HepG2 (cell line): ENCODE results near the gene BUB1. TPM values are rescaled to one million over a fixed set of nuclear protein-coding genes. Genes with fewer than 3 reads are reported as not detected.

ENCODE experiments used
- ATM ChIP-seq: fragments of 450-650 bp; IDR thresholded peaks from 2 replicates; pipeline ENCODE4 v1.7.1; 2017; ENCODE audit warnings: mild to moderate bottlenecking, borderline replicate concordance
- BRF2 ChIP-seq: sonication (generic); formaldehyde crosslinking; IDR thresholded peaks from 2 replicates; pipeline ENCODE4 v1.8.1; 2022; ENCODE audit warnings: mild to moderate bottlenecking, missing genetic modification reagents
- FOXM1 ChIP-seq: sonication (generic); formaldehyde crosslinking; IDR thresholded peaks from 2 replicates; pipeline ENCODE4 v1.5.0; 2020; ENCODE audit warnings: missing genetic modification reagents
- GATAD2A ChIP-seq: IDR thresholded peaks from 2 replicates; pipeline ENCODE4 v1.6.1; 2016
- GTF3A ChIP-seq: sonication (generic); formaldehyde crosslinking; conservative IDR thresholded peaks from 2 replicates; pipeline ENCODE4 v1.4.0; 2020; ENCODE audit warnings: mild to moderate bottlenecking, missing genetic modification reagents
- KAT7 ChIP-seq: IDR thresholded peaks from 2 replicates; pipeline ENCODE4 v1.6.1; 2018; ENCODE audit warnings: borderline replicate concordance, missing compliant biosample characterization
- NFKB2 ChIP-seq: sonication (generic); formaldehyde crosslinking; IDR thresholded peaks from 2 replicates; pipeline ENCODE4 v1.4.0; 2020; ENCODE audit warnings: missing genetic modification reagents, borderline replicate concordance
- NFRKB ChIP-seq: fragments of 450-650 bp; IDR thresholded peaks from 2 replicates; pipeline ENCODE4 v1.6.1; 2017
- PLRG1 ChIP-seq: fragments of 450-650 bp; conservative IDR thresholded peaks from 2 replicates; pipeline ENCODE4 v1.6.1; 2016
- POGZ ChIP-seq: sonication (generic); formaldehyde crosslinking; IDR thresholded peaks from 2 replicates; pipeline ENCODE4 v1.4.0; 2020; ENCODE audit warnings: mild to moderate bottlenecking, missing genetic modification reagents
- RERE ChIP-seq: IDR thresholded peaks from 2 replicates; pipeline ENCODE4 v1.6.1; 2016; ENCODE audit warnings: low read depth, missing genetic modification reagents, missing compliant biosample characterization
- RORA ChIP-seq: sonication (generic); formaldehyde crosslinking; IDR thresholded peaks from 2 replicates; pipeline ENCODE4 v1.5.0; 2020; ENCODE audit warnings: mild to moderate bottlenecking, missing genetic modification reagents, moderate library complexity
- SIX1 ChIP-seq: sonication (generic); formaldehyde crosslinking; IDR thresholded peaks from 2 replicates; pipeline ENCODE4 v1.4.0; 2020; ENCODE audit warnings: missing genetic modification reagents, borderline replicate concordance
- SMAD1 ChIP-seq: sonication (generic); formaldehyde crosslinking; IDR thresholded peaks from 2 replicates; pipeline ENCODE4 v1.4.0; 2020; ENCODE audit warnings: missing genetic modification reagents, low read depth, mild to moderate bottlenecking, borderline replicate concordance
- SP4 ChIP-seq: sonication (generic); formaldehyde crosslinking; IDR thresholded peaks from 2 replicates; pipeline ENCODE4 v1.8.1; 2023; ENCODE audit warnings: mild to moderate bottlenecking, missing genetic modification reagents
- SRSF9 ChIP-seq: fragments of 200-400 bp; formaldehyde crosslinking; IDR thresholded peaks from 2 replicates; pipeline ENCODE4 v1.6.1; 2018; ENCODE audit warnings: borderline replicate concordance, mild to moderate bottlenecking, low read depth, low read length; ENCODE audit not compliant: insufficient read depth, poor library complexity, severe bottlenecking
- SUZ12 ChIP-seq: fragments of 150-350 bp; IDR thresholded peaks from 2 replicates; pipeline ENCODE4 v1.6.1; 2014; ENCODE audit warnings: low read depth, low read length
- ZNF460 ChIP-seq: sonication (generic); formaldehyde crosslinking; IDR thresholded peaks from 2 replicates; pipeline ENCODE4 v1.5.1; 2020; ENCODE audit warnings: missing genetic modification reagents, mild to moderate bottlenecking, borderline replicate concordance
- ZNF546 ChIP-seq: sonication (generic); formaldehyde crosslinking; conservative IDR thresholded peaks from 2 replicates; pipeline ENCODE4 v1.8.1; 2023; ENCODE audit warnings: mild to moderate bottlenecking, missing genetic modification reagents
- ZNF644 ChIP-seq: IDR thresholded peaks from 2 replicates; pipeline ENCODE4 v1.6.1; 2016; ENCODE audit warnings: low read depth
- ZNF703 ChIP-seq: sonication (generic); formaldehyde crosslinking; IDR thresholded peaks from 2 replicates; pipeline ENCODE4 v1.5.1; 2020; ENCODE audit warnings: missing genetic modification reagents, mild to moderate bottlenecking, moderate library complexity, borderline replicate concordance
- ZNF839 ChIP-seq: sonication (generic); formaldehyde crosslinking; IDR thresholded peaks from 2 replicates; pipeline ENCODE4 v1.4.0; 2020; ENCODE audit warnings: missing genetic modification reagents, mild to moderate bottlenecking, borderline replicate concordance
- polyA plus RNA-seq, 8 experiments: library from polyadenylated mRNA; depleted of rRNA in 3 of 8; stranded (reverse) in 7 of 8; unstranded in 1 of 8; fragments of >200 nt; fragmentation: Illumina TruSeq in 4 of 8; extraction: Trizol in 4 of 8; gene quantifications; 2 replicates each; pipeline versions ENCODE4 v1.2.1 to v1.2.3, GENCODE V29; 2011 to 2016; ENCODE audit warnings: low read depth in 4 of 8, missing spikeins in 1 of 8, mixed read lengths in 1 of 8; ENCODE audit not compliant: insufficient read depth in 1 of 8
- total RNA-seq, 5 experiments: library from RNA; depleted of rRNA; stranded (reverse); fragments of >200 nt; fragmentation: Illumina TruSeq; extraction: Trizol; gene quantifications; 2 replicates each; pipeline ENCODE4 v1.2.3, GENCODE V29; 2016; ENCODE audit warnings: low read depth in 1 of 5
- TF ChIP-seq, protein P1 (sequence below): IDR thresholded peaks from 2 replicates; pipeline ENCODE4 v1.6.1; 2016; ENCODE audit warnings: low read depth, control low read depth

BUB1 gene
- total and polyA plus RNA-seq, 2 of the 13 experiments (the other 11 are each of a cell fraction or from before 2014, with no cell fraction given), result 27.8 to 52.6 TPM

- TF ChIP-seq RERE (CRISPR knock-in tag) (no peak), POGZ (peak; percentile 99), NFKB2 (peak; percentile 72; the same call in 1 of the 2 replicates), SRSF9 (no peak), GATAD2A (peak; percentile 32; the same call in 1 of the 2 replicates), ZNF644 (CRISPR knock-in tag) (no peak), ATM (no peak), GTF3A (CRISPR knock-in tag) (no peak), ZNF703 (no peak; the same call in 1 of the 2 replicates), ZNF460 (no peak), ZNF546 (CRISPR knock-in tag) (no peak), FOXM1 (CRISPR knock-in tag) (no peak; the same call in 1 of the 2 replicates), SP4 (CRISPR knock-in tag) (peak; percentile 98), SMAD1 (CRISPR knock-in tag) (peak; percentile 80; the same call in 1 of the 2 replicates), BRF2 (CRISPR knock-in tag) (peak; percentile 36; the same call in 1 of the 2 replicates), NFRKB (no peak), ZNF839 (CRISPR knock-in tag) (no peak), PLRG1 (no peak), SIX1 (CRISPR knock-in tag) (no peak), SUZ12 (no peak), RORA (no peak), KAT7 (peak; percentile 56; the same call in 1 of the 2 replicates)
- TF ChIP-seq, protein P1, sequence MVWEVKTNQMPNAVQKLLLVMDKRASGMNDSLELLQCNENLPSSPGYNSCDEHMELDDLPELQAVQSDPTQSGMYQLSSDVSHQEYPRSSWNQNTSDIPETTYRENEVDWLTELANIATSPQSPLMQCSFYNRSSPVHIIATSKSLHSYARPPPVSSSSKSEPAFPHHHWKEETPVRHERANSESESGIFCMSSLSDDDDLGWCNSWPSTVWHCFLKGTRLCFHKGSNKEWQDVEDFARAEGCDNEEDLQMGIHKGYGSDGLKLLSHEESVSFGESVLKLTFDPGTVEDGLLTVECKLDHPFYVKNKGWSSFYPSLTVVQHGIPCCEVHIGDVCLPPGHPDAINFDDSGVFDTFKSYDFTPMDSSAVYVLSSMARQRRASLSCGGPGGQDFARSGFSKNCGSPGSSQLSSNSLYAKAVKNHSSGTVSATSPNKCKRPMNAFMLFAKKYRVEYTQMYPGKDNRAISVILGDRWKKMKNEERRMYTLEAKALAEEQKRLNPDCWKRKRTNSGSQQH (CRISPR knock-in tag), result peak; percentile 99
Measured at GRCh38 chr2:110677530-110678456, at the start of gene BUB1 (continued).
